ENCODE measurements around the gene CDC42EP4. TPM values are rescaled to one million over a fixed set of nuclear protein-coding genes. Genes with fewer than 3 reads are reported as not detected.
A peak's percentile ranks its signal among the peaks of the same experiment; 100 is the strongest.

The CDC42EP4 gene
- total RNA-seq, 1 experiment from 2014 or later = 60.1 TPM

DNA sequence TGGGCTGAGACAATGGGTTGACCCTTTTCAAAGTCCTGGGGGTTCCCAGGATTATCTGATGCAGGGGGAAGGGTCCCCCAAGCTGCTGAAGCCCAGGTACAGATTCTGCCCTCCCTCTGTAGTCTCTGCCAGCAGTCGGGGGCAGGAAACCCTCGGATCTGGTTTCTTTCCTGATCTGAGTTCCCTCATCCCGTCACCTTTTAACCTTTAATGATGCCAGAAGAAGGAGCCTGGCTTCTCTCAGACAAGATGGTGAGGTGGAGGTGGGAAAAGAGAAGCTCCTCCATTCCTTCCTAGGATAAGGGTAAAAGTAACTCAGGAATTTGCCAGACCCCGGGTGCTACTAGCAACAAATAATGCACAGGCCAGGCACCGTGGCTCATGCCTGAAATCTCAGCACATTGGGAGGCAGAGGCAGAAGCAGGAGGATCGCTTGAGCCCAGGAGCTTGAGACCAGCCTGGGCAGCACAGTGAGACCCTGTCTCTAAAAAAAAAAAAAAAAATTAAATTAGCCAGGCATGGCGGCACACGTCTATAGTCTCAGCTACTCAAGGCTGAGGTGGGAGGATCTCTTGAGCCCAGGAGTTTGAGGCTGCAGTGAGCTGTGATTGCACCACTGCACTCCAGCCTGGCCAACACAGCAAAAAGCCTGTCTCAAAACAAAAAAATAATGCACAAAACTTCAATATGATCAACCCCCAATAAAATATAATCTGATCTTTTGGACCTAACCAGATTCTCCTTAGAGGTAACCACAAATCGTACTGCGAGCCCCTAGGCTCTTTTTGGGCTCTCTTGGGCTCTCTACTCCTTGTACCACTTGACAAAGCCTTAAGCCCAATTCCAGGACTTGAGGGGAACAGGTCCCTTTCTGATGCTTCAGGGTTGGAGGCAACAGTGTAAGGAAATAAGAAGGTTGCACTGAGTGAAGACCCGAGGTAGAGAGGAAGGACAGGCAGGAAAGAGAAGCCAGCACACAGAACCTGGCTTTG lies 5.7 kb downstream of the CDC42EP4 start:
- TF ChIP-seq, protein P1, sequence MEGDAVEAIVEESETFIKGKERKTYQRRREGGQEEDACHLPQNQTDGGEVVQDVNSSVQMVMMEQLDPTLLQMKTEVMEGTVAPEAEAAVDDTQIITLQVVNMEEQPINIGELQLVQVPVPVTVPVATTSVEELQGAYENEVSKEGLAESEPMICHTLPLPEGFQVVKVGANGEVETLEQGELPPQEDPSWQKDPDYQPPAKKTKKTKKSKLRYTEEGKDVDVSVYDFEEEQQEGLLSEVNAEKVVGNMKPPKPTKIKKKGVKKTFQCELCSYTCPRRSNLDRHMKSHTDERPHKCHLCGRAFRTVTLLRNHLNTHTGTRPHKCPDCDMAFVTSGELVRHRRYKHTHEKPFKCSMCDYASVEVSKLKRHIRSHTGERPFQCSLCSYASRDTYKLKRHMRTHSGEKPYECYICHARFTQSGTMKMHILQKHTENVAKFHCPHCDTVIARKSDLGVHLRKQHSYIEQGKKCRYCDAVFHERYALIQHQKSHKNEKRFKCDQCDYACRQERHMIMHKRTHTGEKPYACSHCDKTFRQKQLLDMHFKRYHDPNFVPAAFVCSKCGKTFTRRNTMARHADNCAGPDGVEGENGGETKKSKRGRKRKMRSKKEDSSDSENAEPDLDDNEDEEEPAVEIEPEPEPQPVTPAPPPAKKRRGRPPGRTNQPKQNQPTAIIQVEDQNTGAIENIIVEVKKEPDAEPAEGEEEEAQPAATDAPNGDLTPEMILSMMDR (IDR thresholded peaks at IDR 0.05; ENCODE audit: unreplicated experiment) = no peak
- no peaks in the 10 kb centered on the region for H3K27me3 Mint-ChIP-seq (ENCODE audit: unreplicated experiment)
- DNase-seq = no peak
- BruUV-seq (replicated peaks) = no TSS peak
- peak overlapping the region; percentile 62 for H3K4me3 Mint-ChIP-seq (ENCODE audit: low read depth, unreplicated experiment)
- H3K36me3 Mint-ChIP-seq (ENCODE audit: insufficient read depth, unreplicated experiment) = peaks cover 48% of the 10 kb centered on the region
- peaks cover 65% of the 10 kb centered on the region for H3K4me1 Mint-ChIP-seq (ENCODE audit: low read depth, unreplicated experiment)
- CTCF ChIA-PET = interaction anchor here (0.6 to 3.1 kb wide), 5 partner anchors 10 to 106 kb away, joined by 3 to 12 read pairs (median 5); partner anchors contain the start of gene CPSF4L
- H3K27ac Mint-ChIP-seq (ENCODE audit: unreplicated experiment) = peak overlapping the region; percentile 55
- intact Hi-C loops (cut with micrococcal nuclease; ENCODE audit: unreplicated experiment) = loop anchor here (5.0 kb wide), 1 partner anchor 66 kb away; no protein-coding TSS in a partner anchor
- H3K9me3 Mint-ChIP-seq (ENCODE audit: low read depth, unreplicated experiment) = no peaks in the 10 kb centered on the region

DNA sequence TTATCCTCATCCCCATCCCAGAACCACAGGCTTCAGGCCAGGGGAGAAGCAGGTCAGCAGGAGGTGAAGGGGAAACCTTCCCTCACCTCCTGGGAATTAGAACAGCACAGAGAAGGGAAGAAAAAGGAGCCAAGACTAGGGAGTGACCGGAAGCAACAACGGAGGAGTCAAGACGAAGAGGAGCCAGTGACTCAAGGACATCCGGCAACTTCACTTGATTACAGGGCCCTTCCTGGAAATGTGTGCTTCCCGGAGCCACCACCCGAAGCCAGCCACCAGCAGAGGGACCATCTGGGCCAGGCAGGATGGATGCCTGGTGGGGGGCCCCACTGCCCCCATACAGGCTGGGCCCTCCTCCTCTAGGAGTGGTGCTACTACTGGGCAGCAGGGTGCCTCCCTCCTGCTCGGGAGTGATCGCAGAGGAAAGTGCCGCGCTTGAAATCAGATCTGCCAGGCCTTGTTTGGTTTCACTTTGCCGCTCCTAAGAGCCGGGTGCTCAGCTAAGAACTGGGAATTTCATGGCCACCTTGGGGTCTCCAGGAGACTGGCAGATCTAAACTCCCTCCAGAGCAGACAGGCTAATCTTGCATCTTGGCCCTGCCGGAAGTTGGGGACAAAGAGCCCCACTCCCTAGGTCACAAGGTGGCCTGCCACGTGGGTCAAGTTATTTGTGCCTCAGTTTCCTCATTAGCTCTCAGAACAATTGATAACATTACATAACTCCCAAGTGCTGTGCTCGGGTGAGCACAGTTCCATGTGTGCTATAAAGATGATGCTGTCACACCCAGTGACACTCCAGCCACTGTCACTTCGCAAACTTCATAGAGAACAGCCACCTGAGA lies 6.6 kb downstream of the CDC42EP4 start:
- intact Hi-C loops (cut with micrococcal nuclease; ENCODE audit: unreplicated experiment) = loop anchor here (5.0 kb wide), 1 partner anchor 67 kb away; no protein-coding TSS in a partner anchor
- DNase-seq = peak; percentile 63
- no TSS peak for BruUV-seq (replicated peaks)
- Mint-ChIP-seq H3K4me1 (ENCODE audit: low read depth, unreplicated experiment) (peaks cover 68% of the 10 kb centered on the region), H3K36me3 (ENCODE audit: insufficient read depth, unreplicated experiment) (peaks cover 39% of the 10 kb centered on the region), H3K9me3 (ENCODE audit: low read depth, unreplicated experiment) (no peaks in the 10 kb centered on the region), H3K4me3 (ENCODE audit: low read depth, unreplicated experiment) (peak overlapping the region; percentile 62), H3K27me3 (ENCODE audit: unreplicated experiment) (no peaks in the 10 kb centered on the region), H3K27ac (ENCODE audit: unreplicated experiment) (peak overlapping the region; percentile 55)
- TF ChIP-seq, protein P1 (IDR thresholded peaks at IDR 0.05; ENCODE audit: unreplicated experiment) = no peak
- CTCF ChIA-PET = interaction anchor here (0.7 kb wide), 1 partner anchor 12 kb away, joined by 6 read pairs; no protein-coding TSS in a partner anchor

DNA sequence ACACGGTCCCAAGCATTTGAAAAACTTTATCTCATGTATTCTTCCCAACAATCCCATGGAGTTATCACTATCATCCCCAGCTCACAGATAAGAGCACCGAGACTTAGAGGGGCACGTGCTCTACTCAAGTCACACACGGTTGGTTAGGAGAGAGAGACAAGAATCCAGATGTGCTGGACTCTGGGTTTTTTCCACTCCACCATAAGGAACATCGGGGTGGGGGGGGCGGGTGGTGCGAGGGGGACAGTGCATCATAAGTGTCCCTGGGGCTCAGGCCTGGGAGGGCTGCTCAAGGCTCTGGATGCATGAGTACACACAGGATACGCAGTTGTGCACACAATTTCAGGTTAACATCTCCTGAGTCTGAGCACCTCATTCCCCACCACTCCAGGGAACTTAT lies 7.4 kb downstream of the CDC42EP4 start:
- CTCF ChIA-PET = interaction anchor here (0.5 to 0.7 kb wide), 3 partner anchors 9 to 13 kb away, joined by 3 to 6 read pairs (median 4); no protein-coding TSS in a partner anchor
- Mint-ChIP-seq H3K36me3 (ENCODE audit: insufficient read depth, unreplicated experiment) (peaks cover 38% of the 10 kb centered on the region), H3K27ac (ENCODE audit: unreplicated experiment) (peak overlapping the region; percentile 55), H3K4me3 (ENCODE audit: low read depth, unreplicated experiment) (peak overlapping the region; percentile 62), H3K9me3 (ENCODE audit: low read depth, unreplicated experiment) (no peaks in the 10 kb centered on the region), H3K4me1 (ENCODE audit: low read depth, unreplicated experiment) (peaks cover 69% of the 10 kb centered on the region), H3K27me3 (ENCODE audit: unreplicated experiment) (no peaks in the 10 kb centered on the region)
- TF ChIP-seq, protein P1 (IDR thresholded peaks at IDR 0.05; ENCODE audit: unreplicated experiment) = no peak
- intact Hi-C loops (cut with micrococcal nuclease; ENCODE audit: unreplicated experiment) = no loop called here
- no peak for DNase-seq
- no TSS peak for BruUV-seq (replicated peaks)

DNA sequence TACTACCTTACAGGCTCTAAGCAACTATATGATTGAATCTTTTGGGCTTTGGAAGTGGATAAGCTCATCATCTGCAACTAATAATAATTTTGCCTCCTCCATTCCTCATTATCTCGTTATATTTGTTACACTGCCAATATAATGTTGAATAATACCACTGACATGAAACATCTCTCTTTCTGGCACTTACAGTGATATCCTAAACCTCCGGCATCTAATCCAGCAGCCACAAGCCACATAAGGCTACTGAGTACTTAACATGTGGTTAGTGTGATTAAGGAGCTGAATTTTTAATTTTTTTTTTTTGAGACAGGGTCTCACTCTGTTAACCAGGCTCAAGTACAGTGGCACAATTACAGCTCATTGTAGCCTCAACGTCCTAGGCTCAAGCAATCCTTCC lies 9.6 kb downstream of the CDC42EP4 start:
- no peak for DNase-seq
- Mint-ChIP-seq H3K4me1 (ENCODE audit: low read depth, unreplicated experiment) (peaks cover 52% of the 10 kb centered on the region), H3K27ac (ENCODE audit: unreplicated experiment) (no peak overlapping the region), H3K4me3 (ENCODE audit: low read depth, unreplicated experiment) (no peak overlapping the region), H3K36me3 (ENCODE audit: insufficient read depth, unreplicated experiment) (peaks cover 28% of the 10 kb centered on the region), H3K27me3 (ENCODE audit: unreplicated experiment) (no peaks in the 10 kb centered on the region), H3K9me3 (ENCODE audit: low read depth, unreplicated experiment) (no peaks in the 10 kb centered on the region)
- TF ChIP-seq, protein P1 (IDR thresholded peaks at IDR 0.05; ENCODE audit: unreplicated experiment) = no peak
- intact Hi-C loops (cut with micrococcal nuclease; ENCODE audit: unreplicated experiment) = no loop called here
- BruUV-seq (replicated peaks) = no TSS peak
- CTCF ChIA-PET = interaction anchor here (0.6 kb wide), 1 partner anchor 138 kb away, joined by 3 read pairs; no protein-coding TSS in a partner anchor
